ENCODE results near the gene F9.

The F9 gene

DNA sequence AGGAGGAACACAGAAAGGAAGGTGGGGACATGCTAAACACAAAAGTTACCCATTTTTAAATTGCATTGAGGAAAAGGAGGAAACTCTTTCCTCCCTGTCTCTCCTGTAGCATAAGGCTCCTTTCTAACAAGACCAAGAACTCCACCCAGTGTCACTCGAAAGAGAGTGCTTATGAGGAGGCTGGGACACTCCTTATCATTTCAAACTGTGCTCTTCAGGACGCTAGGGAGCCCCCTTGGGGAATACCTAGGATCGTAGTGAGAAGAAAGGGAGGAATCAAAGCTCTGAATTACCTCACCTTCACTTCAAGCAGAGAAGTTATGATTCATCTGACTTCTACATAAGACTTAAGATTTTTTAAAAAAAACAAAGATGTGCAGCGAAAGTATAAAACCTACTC lies 65.5 kb downstream of the F9 start:
- DNase-seq (ENCODE audit: low read depth in 2 of 3, low spot score in 2 of 3): no peak

- DNase-seq (ENCODE audit: low read depth in 2 of 3, low spot score in 2 of 3): no peak
These were observed 69.6 kb downstream of the F9 start for GRCh38 chrX:139600105-139600504.
